HG03064 (cell line): Measurements from ENCODE around the gene KANSL1.
"Not testable (repeated sequence)": the region's sequence is repeated elsewhere in the genome, so short reads cannot be mapped to it uniquely, and the experiment has no call there.

Source experiments
- ATAC-seq: cut with Tn5 transposase; IDR thresholded peaks from one replicate; pipeline ENCODE4 v1.9.1; 2021; ENCODE audit warnings: low read depth; ENCODE audit not compliant: unreplicated experiment

The KANSL1 gene

GRCh38 chr17:46088595-46088994, 104.6 kb downstream of the KANSL1 start:
- ATAC-seq: no peak

GRCh38 chr17:46087871-46088270, 105.4 kb downstream of the KANSL1 start:
- ATAC-seq: not testable (repeated sequence)

GRCh38 chr17:46086821-46087220, 106.4 kb downstream of the KANSL1 start:
- ATAC-seq: no peak

- ATAC-seq: no peak
These were observed 107.7 kb downstream of the KANSL1 start for GRCh38 chr17:46085522-46085921.

GRCh38 chr17:46082257-46082656, 111.0 kb downstream of the KANSL1 start:
- ATAC-seq: no peak

- no peak for ATAC-seq
These were observed 112.3 kb downstream of the KANSL1 start for GRCh38 chr17:46081018-46081320.

GRCh38 chr17:46080118-46081017, 112.9 kb downstream of the KANSL1 start:
- ATAC-seq: no peak

GRCh38 chr17:46078675-46079074, 114.6 kb downstream of the KANSL1 start:
- ATAC-seq: no peak

GRCh38 chr17:46074540-46074939, 118.7 kb downstream of the KANSL1 start:
- no peak for ATAC-seq

GRCh38 chr17:46072998-46073397, 120.2 kb downstream of the KANSL1 start:
- no peak for ATAC-seq

- no peak for ATAC-seq
These were observed 121.4 kb downstream of the KANSL1 start for GRCh38 chr17:46071796-46072195.

GRCh38 chr17:46064460-46064859, 128.8 kb downstream of the KANSL1 start:
- ATAC-seq: no peak

- no peak for ATAC-seq
These were observed 130.0 kb downstream of the KANSL1 start for GRCh38 chr17:46063241-46063640.

GRCh38 chr17:46061435-46061834, 131.8 kb downstream of the KANSL1 start:
- no peak for ATAC-seq

- ATAC-seq: no peak
These were observed 132.8 kb downstream of the KANSL1 start for GRCh38 chr17:46060461-46060860.

GRCh38 chr17:46059486-46059885, 133.7 kb downstream of the KANSL1 start:
- no peak for ATAC-seq

- ATAC-seq: no peak
These were observed 135.9 kb downstream of the KANSL1 start for GRCh38 chr17:46057366-46057765.

- no peak for ATAC-seq
These were observed 136.4 kb downstream of the KANSL1 start for GRCh38 chr17:46056800-46057304.

GRCh38 chr17:46053911-46054534, 139.2 kb downstream of the KANSL1 start:
- ATAC-seq: no peak

GRCh38 chr17:46049656-46050055, 143.6 kb downstream of the KANSL1 start:
- ATAC-seq: no peak

- no peak for ATAC-seq
These were observed 145.4 kb downstream of the KANSL1 start for GRCh38 chr17:46047856-46048255.

- ATAC-seq: no peak
These were observed 145.8 kb downstream of the KANSL1 start for GRCh38 chr17:46047398-46047797.
